Endothelial cell of umbilical vein (primary cell): ENCODE data around the gene C11orf21. TPM values are rescaled to one million over a fixed set of nuclear protein-coding genes. Genes with fewer than 3 reads are reported as not detected.

Experiments
- BruUV-seq: library from RNA; stranded (reverse); fragments of 400-500 nt; replicated peaks from 2 replicates; lab custom pipeline; 2021; lab: Mats Ljungman, UMichigan
- CTCF ChIA-PET: fragments of 300-600, 350-600 bp; sonication (Branson Sonifier 250); formaldehyde crosslinking; loops from one replicate; lab custom pipeline; 2021; ENCODE audit warnings: antibody characterized with exemption, inconsistent platforms; lab: Charles Lee
- POLR2A ChIA-PET: fragments of 300-600, 350-600 bp; sonication (Branson Sonifier 250); formaldehyde crosslinking; loops from one replicate; lab custom pipeline; 2021; ENCODE audit warnings: antibody characterized with exemption, inconsistent platforms; lab: Charles Lee
- DNase-seq: peaks from one replicate; pipeline ENCODE4 v3.0.0-alpha.2; 2011; ENCODE audit warnings: low read depth, low spot score
- FAIRE-seq: peaks from 2 replicates; lab custom pipeline; 2011; peaks lifted over from hg19 to GRCh38; lab: Jason Lieb, UNC
- H2AFZ ChIP-seq: 2 replicates; pipeline ENCODE4 v1.6.0; 2012; ENCODE audit warnings: low read depth, low read length, control low read depth, inconsistent platforms
- H3K27ac ChIP-seq: 2 replicates; pipeline ENCODE4 v1.5.1; 2011; ENCODE audit warnings: low read depth, mild to moderate bottlenecking, control low read depth, low read length, moderate library complexity; ENCODE audit not compliant: insufficient read depth
- H3K27me3 ChIP-seq, 2 experiments: 2 replicates each; pipeline versions ENCODE4 v1.6.0 to v1.6.1; 2011; ENCODE audit warnings: low read length in 2 of 2, mixed read lengths in 1 of 2; ENCODE audit not compliant: control insufficient read depth in 2 of 2, insufficient read depth in 2 of 2
- H3K36me3 ChIP-seq, 2 experiments: 2 replicates in 1 of 2; 3 replicates in 1 of 2; pipeline ENCODE4 v1.5.1; 2011; ENCODE audit warnings: low read length in 2 of 2, mild to moderate bottlenecking in 1 of 2, moderate library complexity in 1 of 2; ENCODE audit not compliant: control insufficient read depth in 2 of 2, insufficient read depth in 2 of 2; ENCODE audit errors: extremely low read depth in 1 of 2
- H3K4me1 ChIP-seq: 3 replicates; pipeline ENCODE4 v1.5.1; 2011; ENCODE audit warnings: mild to moderate bottlenecking, low read length; ENCODE audit not compliant: control insufficient read depth, insufficient read depth; ENCODE audit errors: extremely low read depth
- H3K4me2 ChIP-seq: 2 replicates; pipeline ENCODE4 v1.6.1; 2011; ENCODE audit warnings: low read length, control low read depth, mixed read lengths; ENCODE audit not compliant: insufficient read depth
- H3K4me3 ChIP-seq, 3 experiments: fragments of 200-600 bp in 1 of 3; sonication (generic), shearing (Covaris generic) in 1 of 3; replicated peaks in 1 of 3; 2 replicates each; pipeline ENCODE4 v1.5.1; 2011 to 2016; ENCODE audit warnings: control low read depth in 3 of 3, low read length in 3 of 3, mild to moderate bottlenecking in 2 of 3, inconsistent platforms in 1 of 3, low read depth in 1 of 3, moderate library complexity in 1 of 3; ENCODE audit not compliant: insufficient read depth in 1 of 3
- H3K79me2 ChIP-seq: 2 replicates; pipeline ENCODE4 v1.6.0; 2012; ENCODE audit warnings: low read length, inconsistent platforms; ENCODE audit not compliant: control insufficient read depth, insufficient read depth
- H3K9ac ChIP-seq: replicated peaks from 2 replicates; pipeline ENCODE3; 2011; ENCODE audit warnings: low read length, control low read depth; ENCODE audit not compliant: insufficient read depth; ENCODE audit errors: extremely low read depth
- H3K9me1 ChIP-seq: replicated peaks from 3 replicates; pipeline ENCODE4 v1.6.0; 2011; ENCODE audit warnings: mild to moderate bottlenecking, low read length; ENCODE audit not compliant: control insufficient read depth, insufficient read depth; ENCODE audit errors: extremely low read depth
- H3K9me3 ChIP-seq: replicated peaks from 2 replicates; pipeline ENCODE4 v1.5.1; 2012; ENCODE audit warnings: low read length, inconsistent platforms; ENCODE audit not compliant: control insufficient read depth, insufficient read depth
- H4K20me1 ChIP-seq: replicated peaks from 2 replicates; pipeline ENCODE3; 2011; ENCODE audit warnings: mild to moderate bottlenecking, low read length; ENCODE audit not compliant: control insufficient read depth, insufficient read depth; ENCODE audit errors: extremely low read depth
- EZH2 ChIP-seq: IDR thresholded peaks from 2 replicates; pipeline ENCODE4 v1.6.1; 2012; ENCODE audit warnings: borderline replicate concordance, low read depth, mild to moderate bottlenecking, moderate library complexity, low read length, inconsistent platforms; ENCODE audit not compliant: severe bottlenecking
- FOS ChIP-seq: IDR thresholded peaks from 2 replicates; pipeline ENCODE4 v1.6.1; 2011; ENCODE audit warnings: mild to moderate bottlenecking, low read length, moderate library complexity, borderline replicate concordance; ENCODE audit not compliant: insufficient read depth
- GATA2 ChIP-seq: IDR thresholded peaks from 2 replicates; pipeline ENCODE4 v1.7.0; 2011; ENCODE audit warnings: low read depth, mild to moderate bottlenecking, moderate library complexity, mixed read lengths, low read length; ENCODE audit not compliant: insufficient read length, insufficient read depth
- JUN ChIP-seq: IDR thresholded peaks from 2 replicates; pipeline ENCODE4 v1.6.1; 2011; ENCODE audit warnings: borderline replicate concordance, low read depth; ENCODE audit not compliant: insufficient read length, insufficient read depth
- MYC ChIP-seq: IDR thresholded peaks from one replicate; pipeline ENCODE4 v1.6.1; 2011; ENCODE audit warnings: mild to moderate bottlenecking, low read depth, low read length
- POLR2A ChIP-seq: IDR thresholded peaks from 2 replicates; pipeline ENCODE4 v1.6.1; 2012; ENCODE audit warnings: low read depth, mild to moderate bottlenecking, control low read depth, low read length
- POLR2AphosphoS5 ChIP-seq: IDR thresholded peaks from 2 replicates; pipeline ENCODE4 v1.6.1; 2012; ENCODE audit warnings: low read depth, mild to moderate bottlenecking, control low read depth, low read length, moderate library complexity; ENCODE audit not compliant: insufficient read depth
- dilution Hi-C: fragments of 300-500 bp; cut with MboI; formaldehyde crosslinking; loops from one replicate; pipeline ENCODE4 v1.15.0; 2019; ENCODE audit warnings: low sequenced_read_pairs; ENCODE audit not compliant: extremely low pct_ligation_motif_present
- intact Hi-C: fragments of 100-400 bp; cut with micrococcal nuclease; formaldehyde crosslinking; loops from one replicate; pipeline ENCODE4 v1.10.0; 2022
- polyA plus RNA-seq, 4 experiments: library from polyadenylated mRNA; depleted of rRNA in 3 of 4; stranded (reverse) in 3 of 4; unstranded in 1 of 4; fragments of >200 nt; gene quantifications; 2 replicates each; pipeline versions ENCODE4 v1.2.1 to v1.2.3, GENCODE V29; 2011 to 2012; ENCODE audit warnings: missing spikeins in 1 of 4
- total RNA-seq: library from RNA; stranded (reverse); gene quantifications from 2 replicates; pipeline ENCODE4 v1.2.3, GENCODE V29; 2021
- TF ChIP-seq, protein P1 (sequence below): IDR thresholded peaks from 2 replicates; pipeline ENCODE4 v1.6.1; 2011; ENCODE audit not compliant: insufficient read depth, insufficient read length
- TF ChIP-seq, protein P2 (sequence below), 2 donors: IDR thresholded peaks; 1 replicate in 1 of 2; 2 replicates in 1 of 2; pipeline ENCODE4 v1.5.1; 2011; ENCODE audit warnings: low read length in 2 of 2, mild to moderate bottlenecking in 2 of 2, moderate library complexity in 2 of 2, control low read depth in 1 of 2, inconsistent platforms in 1 of 2, low read depth in 1 of 2; ENCODE audit not compliant: insufficient read depth in 1 of 2; ENCODE audit errors: extremely low read depth in 1 of 2

C11orf21 gene
- total and polyA plus RNA-seq, 2 donors (not counting 3 experiments of a cell fraction or from before 2014, with no cell fraction given), result not detected

DNA sequence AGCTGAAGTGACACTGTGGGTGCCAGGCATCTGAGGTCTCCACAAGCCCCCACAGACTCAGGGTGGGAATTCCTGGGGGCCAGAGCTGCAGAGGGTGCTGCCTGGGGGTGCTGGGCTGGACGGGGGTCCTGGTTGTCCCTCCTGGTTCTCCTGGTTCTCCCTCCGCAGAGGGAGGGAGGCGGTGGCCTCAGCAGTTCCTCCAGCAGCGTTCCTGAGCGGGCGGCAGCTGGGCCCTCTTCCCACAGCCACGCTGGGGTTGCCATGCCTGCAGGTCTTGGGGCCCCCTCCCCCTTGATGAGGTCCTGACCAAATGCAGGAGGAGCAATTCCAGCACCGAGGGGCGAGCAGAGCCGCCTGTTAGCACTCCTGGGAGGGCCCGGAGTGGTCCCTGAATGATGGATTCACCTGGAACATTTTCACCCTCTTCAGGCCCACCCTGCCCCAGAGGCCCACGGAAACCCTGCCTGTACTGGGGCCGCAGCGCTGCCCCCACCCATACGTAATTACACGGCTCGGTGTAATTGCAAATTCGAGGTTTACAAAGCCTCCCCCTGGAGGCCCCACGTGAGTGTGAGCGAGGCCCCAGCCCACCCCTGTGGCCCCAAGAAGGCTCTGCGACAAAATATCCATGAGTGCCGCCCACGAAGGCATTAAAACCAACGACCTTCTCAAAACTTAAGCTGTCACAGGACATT is 635 bp downstream of the C11orf21 start:
- H4K20me1 ChIP-seq, result no peaks in the 10 kb centered on the region
- BruUV-seq, result no TSS peak
- no peak overlapping the region for H3K27ac ChIP-seq
- H3K9ac ChIP-seq, result no peak overlapping the region
- DNase-seq (no peak), FAIRE-seq (no peak)
- no peaks in the 10 kb centered on the region for H3K27me3 ChIP-seq
- no peaks in the 10 kb centered on the region for H3K79me2 ChIP-seq
- peaks cover 2% of the 10 kb centered on the region for H3K4me1 ChIP-seq
- ChIA-PET POLR2A (no interaction called here), CTCF (interaction anchor here (1.0 to 7.0 kb wide), 3 partner anchors 120 to 149 kb away, joined by 3 to 829 read pairs (median 10); no protein-coding TSS in a partner anchor)
- H3K9me3 ChIP-seq, result no peaks in the 10 kb centered on the region
- no peaks in the 10 kb centered on the region for H3K36me3 ChIP-seq
- no peak overlapping the region for H2AFZ ChIP-seq
- no peaks in the 10 kb centered on the region for H3K9me1 ChIP-seq
- no peak for TF ChIP-seq MYC
- dilution Hi-C loops, result no loop called here
- intact Hi-C loops, result loop anchor here (10.0 kb wide), 1 partner anchor 584 kb away; the partner anchor contains the start of gene CDKN1C
- H3K4me3 ChIP-seq, result no peak overlapping the region
- H3K4me2 ChIP-seq, result no peak overlapping the region

DNA sequence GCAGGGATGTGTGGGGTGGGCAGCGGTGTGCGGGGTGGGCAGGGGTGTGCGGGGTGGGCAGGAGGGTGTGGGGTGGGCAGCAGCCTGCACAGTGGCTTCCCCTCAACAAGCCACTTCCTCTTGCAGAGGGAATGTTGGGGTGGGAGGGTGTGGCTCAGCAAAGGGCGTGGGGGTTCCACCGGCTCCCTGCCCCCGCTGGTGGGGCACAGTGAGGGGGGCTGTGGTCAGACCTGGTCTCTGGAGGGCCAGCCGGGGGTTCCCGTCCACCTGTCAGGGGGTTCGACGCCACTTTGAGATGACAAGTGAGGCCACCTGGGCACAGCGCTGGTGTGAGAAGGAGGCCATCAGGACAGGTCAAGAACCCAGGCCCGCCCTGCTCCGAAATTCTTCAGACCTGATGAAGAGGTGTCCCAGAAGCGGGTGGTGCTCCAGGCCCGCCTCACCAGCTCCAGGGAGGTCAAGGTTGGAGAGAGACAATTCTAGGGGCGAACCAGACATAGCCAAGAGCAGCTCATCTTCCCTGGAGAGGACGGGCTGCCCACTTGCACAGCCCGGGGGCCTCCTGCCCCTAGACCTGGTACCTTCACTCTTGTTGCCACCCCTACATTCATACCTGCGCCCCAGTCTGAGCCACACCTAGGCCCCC is 1.3 kb downstream of the C11orf21 start:
- Histone ChIP-seq H3K27ac (no peak overlapping the region), H3K9ac (no peak overlapping the region), H3K4me3 (no peak overlapping the region), H2AFZ (no peak overlapping the region), H3K27me3 (no peaks in the 10 kb centered on the region), H4K20me1 (no peaks in the 10 kb centered on the region), H3K9me1 (no peaks in the 10 kb centered on the region), H3K4me1 (no peaks in the 10 kb centered on the region), H3K36me3 (no peaks in the 10 kb centered on the region), H3K9me3 (no peaks in the 10 kb centered on the region), H3K4me2 (no peak overlapping the region), H3K79me2 (no peaks in the 10 kb centered on the region)
- TF ChIP-seq JUN, result no peak
- no peak for TF ChIP-seq POLR2A
- TF ChIP-seq MYC, result no peak
- no peak for TF ChIP-seq GATA2
- no peak for TF ChIP-seq FOS
- TF ChIP-seq, protein P1, sequence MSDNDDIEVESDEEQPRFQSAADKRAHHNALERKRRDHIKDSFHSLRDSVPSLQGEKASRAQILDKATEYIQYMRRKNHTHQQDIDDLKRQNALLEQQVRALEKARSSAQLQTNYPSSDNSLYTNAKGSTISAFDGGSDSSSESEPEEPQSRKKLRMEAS, result no peak
- TF ChIP-seq, protein P2, sequence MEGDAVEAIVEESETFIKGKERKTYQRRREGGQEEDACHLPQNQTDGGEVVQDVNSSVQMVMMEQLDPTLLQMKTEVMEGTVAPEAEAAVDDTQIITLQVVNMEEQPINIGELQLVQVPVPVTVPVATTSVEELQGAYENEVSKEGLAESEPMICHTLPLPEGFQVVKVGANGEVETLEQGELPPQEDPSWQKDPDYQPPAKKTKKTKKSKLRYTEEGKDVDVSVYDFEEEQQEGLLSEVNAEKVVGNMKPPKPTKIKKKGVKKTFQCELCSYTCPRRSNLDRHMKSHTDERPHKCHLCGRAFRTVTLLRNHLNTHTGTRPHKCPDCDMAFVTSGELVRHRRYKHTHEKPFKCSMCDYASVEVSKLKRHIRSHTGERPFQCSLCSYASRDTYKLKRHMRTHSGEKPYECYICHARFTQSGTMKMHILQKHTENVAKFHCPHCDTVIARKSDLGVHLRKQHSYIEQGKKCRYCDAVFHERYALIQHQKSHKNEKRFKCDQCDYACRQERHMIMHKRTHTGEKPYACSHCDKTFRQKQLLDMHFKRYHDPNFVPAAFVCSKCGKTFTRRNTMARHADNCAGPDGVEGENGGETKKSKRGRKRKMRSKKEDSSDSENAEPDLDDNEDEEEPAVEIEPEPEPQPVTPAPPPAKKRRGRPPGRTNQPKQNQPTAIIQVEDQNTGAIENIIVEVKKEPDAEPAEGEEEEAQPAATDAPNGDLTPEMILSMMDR (IDR thresholded peaks at IDR 0.05; ENCODE audit: extremely low read depth in 1 of 2, insufficient read depth in 1 of 2, low read depth in 1 of 2, low read length in 2 of 2), result no peak
- TF ChIP-seq POLR2AphosphoS5, result no peak
- TF ChIP-seq EZH2, result no peak
- dilution Hi-C loops (no loop called here), intact Hi-C loops (loop anchor here (10.0 kb wide), 1 partner anchor 584 kb away; the partner anchor contains the start of gene CDKN1C)
- ChIA-PET CTCF (interaction anchor here (1.4 to 2.3 kb wide), 2 partner anchors 119 to 120 kb away, joined by 5 to 10 read pairs; no protein-coding TSS in a partner anchor), POLR2A (no interaction called here)
- no TSS peak for BruUV-seq
- FAIRE-seq (no peak), DNase-seq (no peak)
